SIG-M5 (cell line): ENCODE data around the gene TMEM61.
"Not testable (repeated sequence)": the region's sequence is repeated elsewhere in the genome, so short reads cannot be mapped to it uniquely, and the experiment has no call there.

Experiments used
- DNase-seq: peaks from one replicate; lab custom pipeline; 2025; lab: John Stamatoyannopoulos, UW

Gene TMEM61

GRCh38 chr1:54962612-54963395, 17.6 kb upstream of the TMEM61 start:
- DNase-seq: no peak

GRCh38 chr1:54963829-54964228, 16.6 kb upstream of the TMEM61 start:
- DNase-seq: not testable (repeated sequence)

GRCh38 chr1:54965624-54966340, 14.6 kb upstream of the TMEM61 start:
- DNase-seq: peak; percentile 67

GRCh38 chr1:54967372-54967771, 13.1 kb upstream of the TMEM61 start:
- DNase-seq: no peak

- DNase-seq: no peak
These were observed 11.9 kb upstream of the TMEM61 start for GRCh38 chr1:54968551-54968950.

GRCh38 chr1:54969879-54970278, 10.5 kb upstream of the TMEM61 start:
- no peak for DNase-seq

- no peak for DNase-seq
These were observed 9.5 kb upstream of the TMEM61 start for GRCh38 chr1:54970901-54971300.

- no peak for DNase-seq
These were observed 9.1 kb upstream of the TMEM61 start for GRCh38 chr1:54971317-54971791.

- DNase-seq: no peak
These were observed 8.0 kb upstream of the TMEM61 start for GRCh38 chr1:54972436-54972835.

- DNase-seq: no peak
These were observed 7.1 kb upstream of the TMEM61 start for GRCh38 chr1:54973205-54973921.

GRCh38 chr1:54975356-54976108, 4.9 kb upstream of the TMEM61 start:
- no peak for DNase-seq

- DNase-seq: no peak
These were observed 3.7 kb upstream of the TMEM61 start for GRCh38 chr1:54976747-54977146.

GRCh38 chr1:54977533-54978297, 2.7 kb upstream of the TMEM61 start:
- no peak for DNase-seq

- no peak for DNase-seq
These were observed 1.7 kb upstream of the TMEM61 start for GRCh38 chr1:54978528-54979326.

GRCh38 chr1:54979327-54979891, 1.0 kb upstream of the TMEM61 start:
- no peak for DNase-seq

- no peak for DNase-seq
These were observed 341 bp upstream of the TMEM61 start for GRCh38 chr1:54980046-54980527.

- DNase-seq: no peak
These were observed 1.0 kb downstream of the TMEM61 start for GRCh38 chr1:54981466-54981865.

- no peak for DNase-seq
These were observed 2.3 kb downstream of the TMEM61 start for GRCh38 chr1:54982739-54983138.

GRCh38 chr1:54984131-54984842, 3.9 kb downstream of the TMEM61 start:
- no peak for DNase-seq
